Activated CD8-positive, alpha-beta memory T cell treated with anti-CD3 and anti-CD28 coated beads for 1 hour (primary cell): ENCODE measurements around the gene CCDC175.

Experiments used
- DNase-seq, 2 donors: peaks; one replicate each; pipeline ENCODE4 v3.0.0-alpha.2; 2020; ENCODE audit warnings: low read depth in 1 of 2; ENCODE audit errors: extremely low read depth in 1 of 2

CCDC175 gene

DNA sequence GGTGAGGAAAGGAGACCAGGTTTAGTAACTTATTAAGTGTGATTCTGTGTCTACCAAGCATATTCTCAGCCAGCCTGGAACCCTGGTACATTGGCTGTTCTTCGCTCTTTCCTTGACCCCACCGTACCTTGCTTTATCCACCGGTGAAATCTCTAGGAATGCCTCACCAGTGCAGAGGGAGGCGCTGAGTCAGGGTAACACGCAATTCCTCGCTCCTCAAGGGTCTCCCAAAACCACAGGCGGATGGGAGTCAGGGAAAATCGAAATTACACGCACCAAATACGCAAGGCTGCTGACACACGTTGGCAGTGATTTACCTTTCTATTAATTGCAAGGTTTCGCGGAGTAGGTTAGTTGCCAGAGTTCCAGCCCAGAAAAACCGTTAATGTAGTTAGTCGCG is 93.2 kb downstream of the CCDC175 start:
- no peak for DNase-seq

DNA sequence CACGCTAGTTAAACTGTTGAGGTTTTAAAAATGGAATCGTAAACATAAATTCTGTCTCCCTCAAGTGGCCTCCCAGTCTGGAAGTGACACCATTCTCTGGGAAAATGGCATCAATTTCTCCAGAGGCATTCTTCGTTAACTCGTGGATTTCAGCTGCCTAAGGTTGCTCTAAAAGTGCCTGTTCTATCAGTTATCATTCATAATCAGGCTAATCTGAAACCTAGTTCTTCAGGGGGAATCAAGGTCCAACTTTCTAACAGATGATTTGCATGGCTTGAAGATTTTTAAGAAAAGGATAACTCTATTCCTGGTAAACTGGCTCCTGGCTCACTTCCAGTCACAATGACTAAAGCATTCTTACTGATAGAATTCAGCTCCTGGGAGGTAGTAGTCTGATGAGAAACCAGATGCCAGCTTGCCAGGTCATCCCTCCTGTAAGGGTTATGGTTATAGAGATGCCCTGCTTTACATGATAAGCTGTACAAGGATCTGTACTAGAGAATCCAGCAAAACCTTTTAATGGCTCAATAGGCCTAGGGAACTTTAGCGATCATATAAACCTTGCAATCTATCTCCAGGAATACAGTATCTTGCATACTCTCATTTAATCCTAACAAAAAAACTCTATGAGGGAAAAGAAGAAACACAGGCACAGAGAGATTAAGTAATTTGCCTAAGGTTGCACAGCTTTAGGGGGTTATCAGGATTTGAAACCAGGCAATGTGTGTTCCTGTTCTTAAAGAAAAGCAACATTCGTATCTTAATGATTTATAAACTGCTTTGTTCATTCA is 93.9 kb downstream of the CCDC175 start:
- DNase-seq = no peak

- no peak for DNase-seq
Measured at GRCh38 chr14:59481871-59482540, 94.6 kb downstream of the CCDC175 start.

GRCh38 chr14:59481407-59481806 is 95.2 kb downstream of the CCDC175 start:
- no peak for DNase-seq

DNA sequence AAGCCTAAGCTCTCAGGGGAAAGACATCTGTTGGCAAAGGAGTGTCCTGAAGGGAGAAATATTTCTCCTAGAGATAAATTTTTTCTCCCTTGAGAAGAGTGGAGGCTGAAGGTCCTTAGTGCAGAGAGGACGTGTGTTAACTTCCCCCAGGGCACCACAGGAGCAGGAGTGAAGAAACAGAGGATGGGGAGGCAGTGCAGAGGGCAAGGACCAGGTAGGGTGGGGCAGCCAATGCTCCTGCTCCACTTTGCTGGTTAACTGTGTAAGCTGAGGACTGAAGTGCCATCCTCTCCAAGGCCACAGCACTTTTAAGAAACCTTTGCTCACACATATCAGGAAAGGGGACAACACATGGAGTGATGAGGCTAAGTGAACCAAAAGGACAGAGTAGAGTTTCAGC is 96.4 kb downstream of the CCDC175 start:
- DNase-seq = no peak

DNA sequence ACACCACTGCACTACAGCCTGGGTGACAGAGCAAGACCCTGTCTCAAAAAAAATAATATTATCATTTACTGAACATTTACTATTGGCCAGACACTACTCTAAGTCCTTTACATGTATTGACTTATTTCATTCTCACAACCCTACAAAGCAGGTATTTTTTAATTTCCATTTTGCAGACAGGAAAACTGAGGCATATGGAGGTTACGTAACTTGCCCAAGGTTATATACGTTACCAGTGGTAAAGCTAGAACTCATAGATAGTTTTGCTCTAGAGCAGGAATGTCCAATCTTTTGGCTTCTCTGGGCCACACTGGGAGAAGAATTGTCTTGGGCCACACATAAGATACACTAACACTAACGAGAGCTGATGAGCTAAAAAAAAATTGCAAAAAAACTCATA is 98.1 kb downstream of the CCDC175 start:
- DNase-seq = no peak

- DNase-seq = no peak
Measured at GRCh38 chr14:59475709-59476108, 100.9 kb downstream of the CCDC175 start.

DNA sequence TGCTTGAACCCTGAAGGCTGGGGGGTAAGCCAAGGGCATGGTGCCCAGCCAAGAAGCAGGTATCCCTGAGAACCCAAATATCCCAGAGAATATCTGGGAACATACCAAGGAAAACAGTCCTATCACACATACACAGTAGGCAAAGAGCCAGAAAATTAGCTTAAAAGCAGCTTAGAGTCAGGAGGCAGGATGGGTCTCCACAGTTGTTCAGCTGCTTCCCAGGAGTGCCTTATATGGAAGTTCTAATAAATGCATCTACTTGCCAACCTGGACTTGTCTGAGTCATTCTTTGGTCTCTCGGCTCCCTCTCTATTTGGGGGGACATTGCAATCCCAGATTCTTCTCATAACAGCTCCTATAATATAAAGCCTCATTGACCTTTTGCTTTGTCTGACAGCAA is 102.4 kb downstream of the CCDC175 start:
- DNase-seq = no peak

GRCh38 chr14:59465316-59466135 is 111.1 kb downstream of the CCDC175 start, which contains the start of gene GPR135:
Gene GPR135, minus strand, starts transcription at chr14:59465380. Its CDS starts 154 bp downstream, at chr14:59465226.
- no peak for DNase-seq

GRCh38 chr14:59464486-59465315 is 111.9 kb downstream of the CCDC175 start:
- peak in 1 of 2 donors; percentile 35 for DNase-seq

GRCh38 chr14:59463787-59464485 is 112.7 kb downstream of the CCDC175 start:
- DNase-seq = no peak

DNA sequence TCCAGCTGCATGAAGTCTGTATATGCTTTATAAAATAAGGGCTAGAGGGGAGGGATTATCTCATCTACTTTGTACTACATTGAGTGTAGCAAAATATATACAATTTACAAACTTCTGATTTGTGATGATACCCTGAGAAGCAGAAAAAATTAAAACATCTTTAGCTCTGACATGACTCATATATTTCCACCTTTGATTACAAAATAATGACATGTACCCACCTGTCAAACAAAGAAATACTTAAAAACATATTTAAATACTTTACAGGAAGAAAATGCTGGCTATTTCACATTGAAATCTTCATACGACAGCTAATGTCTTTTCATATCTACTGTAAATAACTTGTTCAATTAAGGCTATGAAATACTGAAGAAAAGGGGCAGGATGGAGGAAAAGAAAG is 114.7 kb downstream of the CCDC175 start:
- no peak for DNase-seq

GRCh38 chr14:59460378-59460777 is 116.2 kb downstream of the CCDC175 start:
- no peak for DNase-seq

DNA sequence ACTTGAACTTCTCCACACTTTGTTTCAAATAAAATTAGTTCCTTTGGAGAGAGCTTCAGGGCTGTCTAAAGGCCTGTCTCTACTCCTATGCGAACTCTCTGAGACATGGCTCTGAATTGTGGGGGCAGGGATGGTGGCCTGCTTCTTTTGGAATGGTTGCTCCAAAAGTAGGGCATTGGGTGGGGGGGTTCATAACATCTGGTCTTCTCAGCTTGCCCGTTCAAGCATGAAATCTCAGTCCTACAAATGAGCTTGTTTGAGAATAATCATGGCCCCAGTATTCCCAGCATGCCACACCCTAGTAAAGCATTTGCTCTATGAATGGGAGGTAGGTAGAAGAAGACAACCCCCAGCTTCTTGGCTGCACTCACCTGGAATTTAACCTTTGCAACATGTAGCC is 118.1 kb downstream of the CCDC175 start:
- DNase-seq = no peak

DNA sequence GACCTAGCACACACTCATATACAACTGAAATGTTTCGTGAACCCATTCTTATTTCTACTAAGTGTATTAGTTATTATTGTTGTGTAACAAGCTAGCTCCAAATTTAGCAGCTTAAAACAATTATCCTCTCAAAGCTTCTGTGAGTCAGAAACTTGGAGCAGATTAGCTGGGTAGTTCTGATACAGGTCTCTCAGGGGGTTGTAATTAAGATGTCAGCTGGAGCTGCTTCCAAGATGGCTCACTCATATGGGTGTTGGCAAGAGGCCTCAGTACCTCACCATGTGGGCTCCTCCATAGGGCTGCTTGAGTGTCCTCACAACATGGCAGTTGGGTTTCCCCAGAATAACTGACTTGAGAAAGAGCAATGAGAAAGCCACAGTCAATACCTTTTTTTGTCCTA is 121.2 kb downstream of the CCDC175 start:
- no peak for DNase-seq
